ENCODE data around the gene GFER.
A peak's percentile ranks its signal among the peaks of the same experiment; 100 is the strongest.
"Not testable (repeated sequence)": the region's sequence is repeated elsewhere in the genome, so short reads cannot be mapped to it uniquely, and the experiment has no call there.

The GFER gene

GRCh38 chr16:2026461-2027023, 42.5 kb downstream of the GFER start, which contains the start of gene NHERF2:
Gene NHERF2, plus strand, starts transcription at chr16:2026902. Its CDS starts 104 bp downstream, at chr16:2027006.
- peak; percentile 41 for DNase-seq (ENCODE audit: low spot score)

GRCh38 chr16:2027024-2028010, 43.3 kb downstream of the GFER start:
- DNase-seq (ENCODE audit: low spot score): no peak

- DNase-seq (ENCODE audit: low spot score): no peak
Measured at GRCh38 chr16:2028146-2028545, 44.2 kb downstream of the GFER start.

- no peak for DNase-seq (ENCODE audit: low spot score)
Measured at GRCh38 chr16:2028620-2029220, 44.7 kb downstream of the GFER start.

- DNase-seq (ENCODE audit: low spot score): no peak
Measured at GRCh38 chr16:2029350-2029749, 45.4 kb downstream of the GFER start.

GRCh38 chr16:2030036-2030435, 46.0 kb downstream of the GFER start:
- no peak for DNase-seq (ENCODE audit: low spot score)

GRCh38 chr16:2031081-2031577, 47.1 kb downstream of the GFER start:
- DNase-seq (ENCODE audit: low spot score): no peak

GRCh38 chr16:2032285-2033056, 48.5 kb downstream of the GFER start:
- DNase-seq (ENCODE audit: low spot score): no peak

GRCh38 chr16:2033057-2033908, 49.3 kb downstream of the GFER start:
- no peak for DNase-seq (ENCODE audit: low spot score)

- DNase-seq (ENCODE audit: low spot score): not testable (repeated sequence)
Measured at GRCh38 chr16:2033909-2034695, 50.1 kb downstream of the GFER start.

- DNase-seq (ENCODE audit: low spot score): no peak
Measured at GRCh38 chr16:2034696-2035430, 50.9 kb downstream of the GFER start.

GRCh38 chr16:2035431-2036199, 51.6 kb downstream of the GFER start:
- DNase-seq (ENCODE audit: low spot score): no peak

- no peak for DNase-seq (ENCODE audit: low spot score)
Measured at GRCh38 chr16:2036200-2036966, 52.4 kb downstream of the GFER start.

- DNase-seq (ENCODE audit: low spot score): no peak
Measured at GRCh38 chr16:2037115-2037514, 53.1 kb downstream of the GFER start.
